GM12878 (cell line): ENCODE results near the gene VPS18. TPM values are rescaled to one million over a fixed set of nuclear protein-coding genes. Genes with fewer than 3 reads are reported as not detected.

Experiments
- ASH2L ChIP-seq: fragments of 300-600, 200-600 bp; sonication (generic); IDR thresholded peaks from 2 replicates; pipeline ENCODE4 v1.6.1; 2017; ENCODE audit warnings: low read depth, mild to moderate bottlenecking, borderline replicate concordance
- BHLHE40 ChIP-seq, 2 experiments: fragments of 450-650 bp in 1 of 2; IDR thresholded peaks; 2 replicates each; pipeline ENCODE4 v1.6.1; 2011 to 2017; ENCODE audit warnings: low read depth in 2 of 2, borderline replicate concordance in 1 of 2, improper control_type of control experiment in 1 of 2, low read length in 1 of 2, mild to moderate bottlenecking in 1 of 2
- BMI1 ChIP-seq: fragments of 450-650 bp; IDR thresholded peaks from 2 replicates; pipeline ENCODE4 v1.6.1; 2016; ENCODE audit warnings: mild to moderate bottlenecking, moderate library complexity, borderline replicate concordance
- CBX3 ChIP-seq: fragments of 200-600 bp; sonication (generic); IDR thresholded peaks from 2 replicates; pipeline ENCODE4 v1.6.1; 2016; ENCODE audit warnings: low read depth, borderline replicate concordance
- ETV6 ChIP-seq, 2 experiments: fragments of 450-650 bp in 1 of 2; IDR thresholded peaks in 1 of 2; conservative IDR thresholded peaks in 1 of 2; 2 replicates each; pipeline ENCODE4 v1.6.1; 2014; ENCODE audit warnings: antibody characterized with exemption in 1 of 2, borderline replicate concordance in 1 of 2, low read depth in 1 of 2, mild to moderate bottlenecking in 1 of 2, moderate library complexity in 1 of 2
- GATAD2B ChIP-seq: fragments of 450-650 bp; conservative IDR thresholded peaks from 2 replicates; pipeline ENCODE4 v1.6.1; 2017; ENCODE audit warnings: low read depth, mild to moderate bottlenecking, moderate library complexity
- IRF4 ChIP-seq: IDR thresholded peaks from 2 replicates; pipeline ENCODE4 v1.6.1; 2011; ENCODE audit warnings: low read depth, low read length
- MYB ChIP-seq: fragments of 150-350 bp; IDR thresholded peaks from 2 replicates; pipeline ENCODE4 v1.6.1; 2014; ENCODE audit warnings: mild to moderate bottlenecking, low read depth, low read length, borderline replicate concordance
- NBN ChIP-seq: fragments of 450-650 bp; IDR thresholded peaks from 2 replicates; pipeline ENCODE4 v1.6.1; 2016
- NFXL1 ChIP-seq: fragments of 450-650 bp; IDR thresholded peaks from 2 replicates; pipeline ENCODE4 v1.6.1; 2017; ENCODE audit warnings: antibody characterized with exemption, mild to moderate bottlenecking, borderline replicate concordance
- PAX5 ChIP-seq: IDR thresholded peaks from 2 replicates; pipeline ENCODE4 v1.6.1; 2011; ENCODE audit warnings: low read depth, low read length, borderline replicate concordance
- RCOR1 ChIP-seq: conservative IDR thresholded peaks from 2 replicates; pipeline ENCODE4 v1.6.1; 2012; ENCODE audit warnings: low read depth, low read length, improper control_type of control experiment
- SIN3A ChIP-seq: IDR thresholded peaks from 2 replicates; pipeline ENCODE4 v1.6.1; 2012; ENCODE audit warnings: low read depth, low read length, improper control_type of control experiment
- SPI1 ChIP-seq: IDR thresholded peaks from 2 replicates; pipeline ENCODE4 v1.6.1; 2011; ENCODE audit warnings: low read depth, mild to moderate bottlenecking, low read length, moderate library complexity, borderline replicate concordance; ENCODE audit not compliant: insufficient read depth
- TARDBP ChIP-seq: IDR thresholded peaks from 2 replicates; pipeline ENCODE4 v1.6.1; 2016; ENCODE audit warnings: borderline replicate concordance
- ZNF207 ChIP-seq: fragments of 450-650 bp; IDR thresholded peaks from 2 replicates; pipeline ENCODE4 v1.6.1; 2014; ENCODE audit warnings: antibody characterized with exemption, mild to moderate bottlenecking, borderline replicate concordance
- ZNF24 ChIP-seq: fragments of 450-650 bp; IDR thresholded peaks from 2 replicates; pipeline ENCODE4 v1.6.1; 2017; ENCODE audit warnings: antibody characterized with exemption, mild to moderate bottlenecking
- polyA plus RNA-seq, 11 experiments: library from polyadenylated mRNA; depleted of rRNA in 4 of 11; unstranded in 6 of 11; stranded (reverse) in 5 of 11; fragments of >200 nt; fragmentation: Nextera tagmentation in 4 of 11; fragmentation: Illumina TruSeq in 1 of 11; extraction: Ambion mirVana in 4 of 11; extraction: Trizol in 1 of 11; gene quantifications; 1 replicate in 1 of 11; 2 replicates in 10 of 11; pipeline versions ENCODE4 v1.2.1 to v1.2.3, GENCODE V29; 2011 to 2016; ENCODE audit warnings: inconsistent platforms in 2 of 11, missing spikeins in 2 of 11, low read depth in 1 of 11
- total RNA-seq, 4 experiments: library from RNA; depleted of rRNA in 3 of 4; stranded (reverse); fragments of >200 nt in 3 of 4; fragmentation: Illumina TruSeq in 1 of 4; extraction: Trizol in 1 of 4; gene quantifications; 2 replicates each; pipeline versions ENCODE4 v1.2.1 to v1.2.3, GENCODE V29; 2013 to 2021
- TF ChIP-seq, protein P1 (sequence below): fragments of 450-650 bp; formaldehyde crosslinking; IDR thresholded peaks from 2 replicates; pipeline ENCODE4 v1.4.0; 2020; ENCODE audit warnings: mild to moderate bottlenecking, moderate library complexity
- TF ChIP-seq, protein P2 (sequence below): IDR thresholded peaks from 2 replicates; pipeline ENCODE4 v1.6.1; 2012; ENCODE audit warnings: low read depth, low read length, improper control_type of control experiment
- TF ChIP-seq, protein P3 (sequence below): fragments of 450-650 bp; IDR thresholded peaks from 2 replicates; pipeline ENCODE4 v1.6.1; 2016; ENCODE audit warnings: mild to moderate bottlenecking, moderate library complexity, borderline replicate concordance

Gene VPS18
- total and polyA plus RNA-seq, 10 of the 15 experiments (the other 5 are each of a cell fraction or from before 2014, with no cell fraction given), result 0.71 to 20.4 (median 10.6) TPM

DNA sequence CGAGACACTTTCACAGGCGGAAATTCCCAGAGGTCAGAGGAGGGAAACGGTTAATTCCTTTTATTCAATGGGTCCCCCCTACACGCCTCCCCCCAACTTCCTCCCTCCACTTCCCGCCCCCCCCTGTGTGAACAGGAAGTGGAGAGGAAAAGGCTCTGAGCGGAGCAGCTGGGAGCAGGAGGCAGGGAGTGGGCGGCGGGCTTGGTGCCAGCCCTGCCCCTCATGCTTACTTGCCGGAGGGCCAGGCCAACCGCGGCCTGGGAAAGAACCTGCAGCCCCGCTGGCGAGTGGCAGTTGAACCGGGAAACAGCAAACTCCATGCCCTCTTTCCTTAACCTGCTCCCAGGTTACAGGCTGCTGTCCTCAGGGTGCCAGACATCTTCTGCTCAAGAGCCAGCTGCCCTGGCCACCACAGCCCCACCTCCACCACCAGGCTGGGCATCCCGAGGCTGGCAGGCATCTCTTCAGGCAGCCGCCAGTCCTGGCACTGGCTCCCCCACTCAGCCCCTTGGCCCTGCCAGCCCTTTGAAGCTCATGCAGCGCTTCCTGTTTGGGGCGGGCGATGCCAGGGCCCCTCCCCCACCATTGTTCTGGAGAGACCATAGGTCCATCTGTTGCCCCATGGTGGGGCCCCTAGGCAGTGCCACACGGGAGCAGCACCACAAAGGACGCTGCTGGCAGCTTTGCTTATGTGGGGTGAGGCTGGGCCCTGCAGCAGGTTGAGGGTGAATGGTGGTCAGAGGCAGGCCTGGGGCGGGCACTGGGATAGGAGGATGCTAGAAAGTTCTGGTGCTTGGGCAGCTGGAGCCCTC is 12.9 kb downstream of the VPS18 start (continued):
- peak in 1 of 2 experiments; percentile 94; a peak in 2 of 4 replicates for TF ChIP-seq ETV6 (conservative IDR thresholded peaks at IDR 0.05 in 1 of 2, IDR thresholded peaks at IDR 0.05 in 1 of 2; ENCODE audit: borderline replicate concordance in 1 of 2, low read depth in 1 of 2)
- TF ChIP-seq NFXL1, result no peak
- TF ChIP-seq GATAD2B, result peak; percentile 31
- no peak for TF ChIP-seq BHLHE40 (IDR thresholded peaks at IDR 0.05; ENCODE audit: borderline replicate concordance in 1 of 2, low read depth in 2 of 2, low read length in 1 of 2)
- no peak for TF ChIP-seq NBN
- TF ChIP-seq SIN3A, result no peak
- no peak for TF ChIP-seq ZNF207
- TF ChIP-seq, protein P1, sequence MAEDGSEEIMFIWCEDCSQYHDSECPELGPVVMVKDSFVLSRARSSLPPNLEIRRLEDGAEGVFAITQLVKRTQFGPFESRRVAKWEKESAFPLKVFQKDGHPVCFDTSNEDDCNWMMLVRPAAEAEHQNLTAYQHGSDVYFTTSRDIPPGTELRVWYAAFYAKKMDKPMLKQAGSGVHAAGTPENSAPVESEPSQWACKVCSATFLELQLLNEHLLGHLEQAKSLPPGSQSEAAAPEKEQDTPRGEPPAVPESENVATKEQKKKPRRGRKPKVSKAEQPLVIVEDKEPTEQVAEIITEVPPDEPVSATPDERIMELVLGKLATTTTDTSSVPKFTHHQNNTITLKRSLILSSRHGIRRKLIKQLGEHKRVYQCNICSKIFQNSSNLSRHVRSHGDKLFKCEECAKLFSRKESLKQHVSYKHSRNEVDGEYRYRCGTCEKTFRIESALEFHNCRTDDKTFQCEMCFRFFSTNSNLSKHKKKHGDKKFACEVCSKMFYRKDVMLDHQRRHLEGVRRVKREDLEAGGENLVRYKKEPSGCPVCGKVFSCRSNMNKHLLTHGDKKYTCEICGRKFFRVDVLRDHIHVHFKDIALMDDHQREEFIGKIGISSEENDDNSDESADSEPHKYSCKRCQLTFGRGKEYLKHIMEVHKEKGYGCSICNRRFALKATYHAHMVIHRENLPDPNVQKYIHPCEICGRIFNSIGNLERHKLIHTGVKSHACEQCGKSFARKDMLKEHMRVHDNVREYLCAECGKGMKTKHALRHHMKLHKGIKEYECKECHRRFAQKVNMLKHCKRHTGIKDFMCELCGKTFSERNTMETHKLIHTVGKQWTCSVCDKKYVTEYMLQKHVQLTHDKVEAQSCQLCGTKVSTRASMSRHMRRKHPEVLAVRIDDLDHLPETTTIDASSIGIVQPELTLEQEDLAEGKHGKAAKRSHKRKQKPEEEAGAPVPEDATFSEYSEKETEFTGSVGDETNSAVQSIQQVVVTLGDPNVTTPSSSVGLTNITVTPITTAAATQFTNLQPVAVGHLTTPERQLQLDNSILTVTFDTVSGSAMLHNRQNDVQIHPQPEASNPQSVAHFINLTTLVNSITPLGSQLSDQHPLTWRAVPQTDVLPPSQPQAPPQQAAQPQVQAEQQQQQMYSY (CRISPR knock-in tag), result no peak
- no peak for TF ChIP-seq IRF4
- no peak for TF ChIP-seq ASH2L
- no peak for TF ChIP-seq RCOR1
- TF ChIP-seq ZNF24, result no peak
- TF ChIP-seq, protein P2, sequence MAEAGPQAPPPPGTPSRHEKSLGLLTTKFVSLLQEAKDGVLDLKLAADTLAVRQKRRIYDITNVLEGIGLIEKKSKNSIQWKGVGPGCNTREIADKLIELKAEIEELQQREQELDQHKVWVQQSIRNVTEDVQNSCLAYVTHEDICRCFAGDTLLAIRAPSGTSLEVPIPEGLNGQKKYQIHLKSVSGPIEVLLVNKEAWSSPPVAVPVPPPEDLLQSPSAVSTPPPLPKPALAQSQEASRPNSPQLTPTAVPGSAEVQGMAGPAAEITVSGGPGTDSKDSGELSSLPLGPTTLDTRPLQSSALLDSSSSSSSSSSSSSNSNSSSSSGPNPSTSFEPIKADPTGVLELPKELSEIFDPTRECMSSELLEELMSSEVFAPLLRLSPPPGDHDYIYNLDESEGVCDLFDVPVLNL, result no peak
- TF ChIP-seq TARDBP, result no peak
- TF ChIP-seq, protein P3, sequence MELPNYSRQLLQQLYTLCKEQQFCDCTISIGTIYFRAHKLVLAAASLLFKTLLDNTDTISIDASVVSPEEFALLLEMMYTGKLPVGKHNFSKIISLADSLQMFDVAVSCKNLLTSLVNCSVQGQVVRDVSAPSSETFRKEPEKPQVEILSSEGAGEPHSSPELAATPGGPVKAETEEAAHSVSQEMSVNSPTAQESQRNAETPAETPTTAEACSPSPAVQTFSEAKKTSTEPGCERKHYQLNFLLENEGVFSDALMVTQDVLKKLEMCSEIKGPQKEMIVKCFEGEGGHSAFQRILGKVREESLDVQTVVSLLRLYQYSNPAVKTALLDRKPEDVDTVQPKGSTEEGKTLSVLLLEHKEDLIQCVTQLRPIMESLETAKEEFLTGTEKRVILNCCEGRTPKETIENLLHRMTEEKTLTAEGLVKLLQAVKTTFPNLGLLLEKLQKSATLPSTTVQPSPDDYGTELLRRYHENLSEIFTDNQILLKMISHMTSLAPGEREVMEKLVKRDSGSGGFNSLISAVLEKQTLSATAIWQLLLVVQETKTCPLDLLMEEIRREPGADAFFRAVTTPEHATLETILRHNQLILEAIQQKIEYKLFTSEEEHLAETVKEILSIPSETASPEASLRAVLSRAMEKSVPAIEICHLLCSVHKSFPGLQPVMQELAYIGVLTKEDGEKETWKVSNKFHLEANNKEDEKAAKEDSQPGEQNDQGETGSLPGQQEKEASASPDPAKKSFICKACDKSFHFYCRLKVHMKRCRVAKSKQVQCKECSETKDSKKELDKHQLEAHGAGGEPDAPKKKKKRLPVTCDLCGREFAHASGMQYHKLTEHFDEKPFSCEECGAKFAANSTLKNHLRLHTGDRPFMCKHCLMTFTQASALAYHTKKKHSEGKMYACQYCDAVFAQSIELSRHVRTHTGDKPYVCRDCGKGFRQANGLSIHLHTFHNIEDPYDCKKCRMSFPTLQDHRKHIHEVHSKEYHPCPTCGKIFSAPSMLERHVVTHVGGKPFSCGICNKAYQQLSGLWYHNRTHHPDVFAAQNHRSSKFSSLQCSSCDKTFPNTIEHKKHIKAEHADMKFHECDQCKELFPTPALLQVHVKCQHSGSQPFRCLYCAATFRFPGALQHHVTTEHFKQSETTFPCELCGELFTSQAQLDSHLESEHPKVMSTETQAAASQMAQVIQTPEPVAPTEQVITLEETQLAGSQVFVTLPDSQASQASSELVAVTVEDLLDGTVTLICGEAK, result peak; percentile 28; the same call in 1 of the 2 replicates
- no peak for TF ChIP-seq BMI1
- TF ChIP-seq SPI1, result peak; percentile 44; the same call in 1 of the 2 replicates
- TF ChIP-seq MYB, result no peak
- no peak for TF ChIP-seq CBX3
- TF ChIP-seq PAX5, result no peak
